HCT116 (cell line): ENCODE results near the gene LPCAT2. TPM values are rescaled to one million over a fixed set of nuclear protein-coding genes. Genes with fewer than 3 reads are reported as not detected.

Experiments
- ATAC-seq: fragments of 200-7000 bp; cut with Tn5 transposase; 2 replicates; pipeline ENCODE4 v1.9.1; 2020; ENCODE audit warnings: mild to moderate bottlenecking, moderate library complexity
- BruUV-seq: library from RNA; stranded (reverse); fragments of 400-500 nt; replicated peaks from 2 replicates; lab custom pipeline; 2021; lab: Mats Ljungman, UMichigan
- CTCF ChIA-PET: fragments of 300-600 bp; sonication (Branson Sonifier 250); formaldehyde crosslinking; loops from one replicate; lab custom pipeline; 2021; ENCODE audit warnings: antibody characterized with exemption; lab: Charles Lee
- POLR2A ChIA-PET: fragments of 300-600, 350-600 bp; sonication (Branson Sonifier 250); formaldehyde crosslinking; loops from one replicate; lab custom pipeline; 2021; ENCODE audit warnings: antibody characterized with exemption; lab: Charles Lee
- RAD21 ChIA-PET, 2 experiments: fragments of 300-600 bp; sonication (Branson Sonifier 250); formaldehyde crosslinking; loops; one replicate each; lab custom pipeline; 2023; ENCODE audit warnings: low total read pairs in 2 of 2; ENCODE audit not compliant: uncharacterized antibody in 2 of 2, unreplicated experiment in 2 of 2, low non-redundant PET in 1 of 2; lab: Charles Lee
- DNase-seq: peaks from one replicate; pipeline ENCODE4 v3.0.0-alpha.2; 2010; ENCODE audit warnings: low read depth, low spot score
- H2AFZ ChIP-seq: fragments of 200-600 bp; shearing (Covaris generic), sonication (generic); 2 replicates; pipeline ENCODE4 v1.6.1; 2017; ENCODE audit warnings: low read depth, mixed run types, mixed read lengths, antibody characterized with exemption, low read length; ENCODE audit not compliant: poor library complexity, severe bottlenecking
- H3K27ac ChIP-seq: 2 replicates; pipeline ENCODE4 v1.5.1; 2012; ENCODE audit warnings: low read depth, low read length
- H3K27me3 ChIP-seq: fragments of 200-600 bp; sonication (generic); 2 replicates; pipeline ENCODE4 v1.6.1; 2016; ENCODE audit warnings: mixed run types, low read length, mixed read lengths; ENCODE audit not compliant: insufficient read depth
- H3K36me3 ChIP-seq, 2 experiments: fragments of 200-500 bp in 1 of 2; fragments of 200-600 bp in 1 of 2; sonication (Bioruptor generic) in 1 of 2; sonication (generic) in 1 of 2; 2 replicates each; pipeline versions ENCODE4 v1.5.1 to v1.6.1; 2014 to 2016; ENCODE audit warnings: low read length in 2 of 2, inconsistent platforms in 1 of 2, mixed read lengths in 1 of 2, mixed run types in 1 of 2; ENCODE audit not compliant: insufficient read depth in 2 of 2, control insufficient read depth in 1 of 2
- H3K4me1 ChIP-seq, 2 experiments: fragments of 200-600 bp in 1 of 2; sonication (generic) in 1 of 2; 2 replicates each; pipeline versions ENCODE4 v1.5.1 to v1.6.1; 2012 to 2017; ENCODE audit warnings: low read length in 2 of 2, inconsistent platforms in 1 of 2, mild to moderate bottlenecking in 1 of 2, mixed read lengths in 1 of 2, mixed run types in 1 of 2, moderate library complexity in 1 of 2; ENCODE audit not compliant: insufficient read depth in 2 of 2, control insufficient read depth in 1 of 2
- H3K4me2 ChIP-seq: fragments of 200-600 bp; sonication (generic); 2 replicates; pipeline ENCODE4 v1.6.1; 2017; ENCODE audit warnings: mixed run types, low read length, mixed read lengths
- H3K4me3 ChIP-seq, 2 experiments: fragments of 200-600 bp in 1 of 2; sonication (generic) in 1 of 2; replicated peaks in 1 of 2; 2 replicates each; pipeline ENCODE4 v1.5.1; 2011 to 2016; ENCODE audit warnings: low read length in 2 of 2, control low read depth in 1 of 2, low read depth in 1 of 2, mild to moderate bottlenecking in 1 of 2, mixed read lengths in 1 of 2, mixed run types in 1 of 2
- H3K79me2 ChIP-seq: fragments of 200-600 bp; sonication (generic); 2 replicates; pipeline ENCODE4 v1.6.1; 2017; ENCODE audit warnings: mild to moderate bottlenecking, mixed run types, low read length, moderate library complexity, mixed read lengths; ENCODE audit not compliant: insufficient read depth
- H3K9ac ChIP-seq: fragments of 200-600 bp; sonication (generic); 2 replicates; pipeline ENCODE4 v1.6.1; 2016; ENCODE audit warnings: low read length, mixed read lengths
- H3K9me2 ChIP-seq: fragments of 200-600 bp; sonication (generic), shearing (Covaris generic); 2 replicates; pipeline ENCODE4 v1.6.1; 2017; ENCODE audit warnings: mixed run types, mild to moderate bottlenecking, moderate library complexity; ENCODE audit not compliant: insufficient read depth
- H3K9me3 ChIP-seq, 2 experiments: fragments of 200-500 bp in 1 of 2; fragments of 200-600 bp in 1 of 2; sonication (Bioruptor generic) in 1 of 2; sonication (generic) in 1 of 2; 2 replicates each; pipeline ENCODE4 v1.6.1; 2014 to 2017; ENCODE audit warnings: low read length in 2 of 2, mixed read lengths in 2 of 2, inconsistent platforms in 1 of 2, low read depth in 1 of 2, mild to moderate bottlenecking in 1 of 2, mixed run types in 1 of 2, moderate library complexity in 1 of 2; ENCODE audit not compliant: control insufficient read depth in 1 of 2, insufficient read depth in 1 of 2
- H4K20me1 ChIP-seq: fragments of 200-600 bp; sonication (generic), shearing (Covaris generic); 2 replicates; pipeline ENCODE4 v1.6.1; 2017; ENCODE audit warnings: mixed run types, mild to moderate bottlenecking, moderate library complexity; ENCODE audit not compliant: insufficient read depth
- CBX3 ChIP-seq: IDR thresholded peaks from 2 replicates; pipeline ENCODE4 v1.6.1; 2012; ENCODE audit warnings: low read depth
- CTCF ChIP-seq, 3 experiments: fragments of 200-600 bp in 1 of 3; sonication (generic) in 1 of 3; IDR thresholded peaks in 2 of 3; conservative IDR thresholded peaks in 1 of 3; 2 replicates each; pipeline ENCODE4 v1.5.1; 2012 to 2017; ENCODE audit warnings: low read depth in 2 of 3, low read length in 2 of 3, antibody characterized with exemption in 1 of 3, borderline replicate concordance in 1 of 3, control low read depth in 1 of 3, mild to moderate bottlenecking in 1 of 3, mixed read lengths in 1 of 3, mixed run types in 1 of 3, moderate library complexity in 1 of 3; ENCODE audit not compliant: insufficient read depth in 1 of 3
- EGR1 ChIP-seq: IDR thresholded peaks from 2 replicates; pipeline ENCODE4 v1.6.1; 2012; ENCODE audit warnings: low read depth
- EZH2 ChIP-seq: fragments of 200-600 bp; sonication (generic); IDR thresholded peaks from 2 replicates; pipeline ENCODE4 v1.6.1; 2017; ENCODE audit warnings: antibody characterized with exemption, mixed run types
- JUND ChIP-seq: IDR thresholded peaks from 2 replicates; pipeline ENCODE4 v1.6.1; 2012
- RAD21 ChIP-seq: IDR thresholded peaks from 2 replicates; pipeline ENCODE4 v1.6.1; 2012; ENCODE audit warnings: low read depth, mild to moderate bottlenecking
- SIN3A ChIP-seq: IDR thresholded peaks from 2 replicates; pipeline ENCODE4 v1.6.1; 2012; ENCODE audit warnings: low read depth
- SRF ChIP-seq: IDR thresholded peaks from 2 replicates; pipeline ENCODE4 v1.6.1; 2012; ENCODE audit warnings: low read depth
- intact Hi-C: fragments of 100-400 bp; cut with micrococcal nuclease; formaldehyde crosslinking; loops from 2 replicates; pipeline ENCODE4 v1.10.0; 2022
- total RNA-seq: library from RNA; stranded (reverse); gene quantifications from one replicate; pipeline ENCODE4 v1.2.1, GENCODE V29; 2021; ENCODE audit not compliant: unreplicated experiment

Gene LPCAT2
- total RNA-seq, 1 experiment from 2014 or later, result 13.1 TPM

GRCh38 chr16:55465077-55465896 lies 43.6 kb upstream of the LPCAT2 start:
- Histone ChIP-seq H3K9ac (no peak overlapping the region), H3K9me3 (no peaks in the 10 kb centered on the region), H3K9me2 (no peaks in the 10 kb centered on the region), H2AFZ (peak overlapping the region; percentile 75), H3K27me3 (no peaks in the 10 kb centered on the region), H3K79me2 (no peaks in the 10 kb centered on the region), H3K4me2 (no peak overlapping the region), H3K36me3 (no peaks in the 10 kb centered on the region), H3K4me1 (peaks cover 0 to 2% of the 10 kb centered on the region in 2 experiments; a peak in 2 of 4 replicates), H3K4me3 (no peak overlapping the region), H3K27ac (no peak overlapping the region), H4K20me1 (no peaks in the 10 kb centered on the region)
- ChIA-PET CTCF (interaction anchor here (0.6 to 3.4 kb wide), 46 partner anchors 8 to 1915 kb away, joined by 3 to 135 read pairs (median 4); partner anchors contain the start of gene CES1), RAD21 (interaction anchor here (0.6 to 2.3 kb wide), 13 partner anchors 74 to 1915 kb away, joined by 3 to 23 read pairs (median 4); no protein-coding TSS in a partner anchor), POLR2A (interaction anchor here (1.0 kb wide), 1 partner anchor 239 kb away, joined by 4 read pairs; no protein-coding TSS in a partner anchor)
- TF ChIP-seq EZH2 (no peak), EGR1 (peak; percentile 18; the same call in 1 of the 2 replicates), JUND (no peak), RAD21 (peak; percentile 100), SIN3A (no peak), CTCF (IDR thresholded peaks at IDR 0.05 in 2 of 3, conservative IDR thresholded peaks at IDR 0.05 in 1 of 3; ENCODE audit: borderline replicate concordance in 1 of 3, insufficient read depth in 1 of 3, low read depth in 2 of 3, low read length in 2 of 3) (peak; percentile 98 to 100 (median 100)), SRF (0 out of 2 replicates have a peak, but pooled peaks have one; percentile 30), CBX3 (peak; percentile 7; the same call in 1 of the 2 replicates)
- DNase-seq (peak; percentile 64), ATAC-seq (peak; percentile 95)
- intact Hi-C loops, result loop anchor here (1.0 to 10.0 kb wide), 6 partner anchors 42 to 1910 kb away; partner anchors contain the start of gene LPCAT2
- BruUV-seq, result no TSS peak
